Mesenchymal stem cell (in vitro differentiated cells and primary cell): ENCODE measurements around the gene UGGT2.
"Not testable (repeated sequence)": the region's sequence is repeated elsewhere in the genome, so short reads cannot be mapped to it uniquely, and the experiment has no call there.

Source experiments
- DNase-seq: peaks from one replicate; pipeline ENCODE4 v3.0.0-alpha.2; 2013
- H2AFZ ChIP-seq: one replicate; pipeline ENCODE4 v1.6.1; 2013; ENCODE audit warnings: low read depth, mild to moderate bottlenecking, control low read depth, inconsistent platforms, low read length, moderate library complexity
- H2AK5ac ChIP-seq: 2 replicates; pipeline ENCODE4 v1.6.1; 2013; ENCODE audit warnings: low read length, moderate library complexity, mild to moderate bottlenecking, inconsistent platforms; ENCODE audit not compliant: severe bottlenecking
- H2BK120ac ChIP-seq: one replicate; pipeline ENCODE4 v1.6.1; 2013; ENCODE audit warnings: low read depth, mild to moderate bottlenecking, inconsistent platforms, low read length, moderate library complexity
- H2BK12ac ChIP-seq, 2 experiments: one replicate each; pipeline ENCODE4 v1.6.1; 2013; ENCODE audit warnings: inconsistent platforms in 2 of 2, low read length in 2 of 2, mild to moderate bottlenecking in 2 of 2, moderate library complexity in 2 of 2, control low read depth in 1 of 2
- H2BK15ac ChIP-seq: one replicate; pipeline ENCODE4 v1.6.1; 2013; ENCODE audit warnings: mild to moderate bottlenecking, low read depth, inconsistent platforms; ENCODE audit not compliant: poor library complexity, severe bottlenecking
- H2BK5ac ChIP-seq: 2 replicates; pipeline ENCODE4 v1.6.1; 2013; ENCODE audit warnings: low read depth, mild to moderate bottlenecking, low read length, control low read depth, inconsistent platforms; ENCODE audit not compliant: poor library complexity, severe bottlenecking
- H3K14ac ChIP-seq, 2 experiments: one replicate each; pipeline ENCODE4 v1.6.1; 2013; ENCODE audit warnings: inconsistent platforms in 2 of 2, low read length in 2 of 2, control low read depth in 1 of 2, mild to moderate bottlenecking in 1 of 2, moderate library complexity in 1 of 2
- H3K18ac ChIP-seq, 2 experiments: one replicate each; pipeline ENCODE4 v1.6.1; 2013; ENCODE audit warnings: inconsistent platforms in 2 of 2, low read length in 2 of 2, control low read depth in 1 of 2, low read depth in 1 of 2, mild to moderate bottlenecking in 1 of 2
- H3K23ac ChIP-seq, 2 experiments: one replicate each; pipeline ENCODE4 v1.6.1; 2013; ENCODE audit warnings: inconsistent platforms in 2 of 2, low read length in 2 of 2, mild to moderate bottlenecking in 2 of 2, moderate library complexity in 2 of 2, control low read depth in 1 of 2
- H3K27ac ChIP-seq: 2 replicates; pipeline ENCODE4 v1.5.1; 2013; ENCODE audit warnings: mild to moderate bottlenecking, moderate library complexity, low read length, control low read depth, inconsistent platforms; ENCODE audit not compliant: poor library complexity, severe bottlenecking
- H3K27me3 ChIP-seq, 2 experiments: 2 replicates each; pipeline versions ENCODE4 v1.6.1 to v1.7.0; 2013; ENCODE audit warnings: low read length in 2 of 2, mild to moderate bottlenecking in 2 of 2, moderate library complexity in 2 of 2, control low read depth in 1 of 2, inconsistent platforms in 1 of 2; ENCODE audit not compliant: control insufficient read depth in 1 of 2, insufficient read depth in 1 of 2
- H3K36me3 ChIP-seq, 2 experiments: 2 replicates each; pipeline versions ENCODE4 v1.6.1 to v1.7.0; 2013; ENCODE audit warnings: low read length in 2 of 2, control low read depth in 1 of 2, inconsistent platforms in 1 of 2, low read depth in 1 of 2, mild to moderate bottlenecking in 1 of 2; ENCODE audit not compliant: insufficient read depth in 2 of 2, control insufficient read depth in 1 of 2
- H3K4ac ChIP-seq, 2 experiments: one replicate each; pipeline ENCODE4 v1.6.1; 2013; ENCODE audit warnings: inconsistent platforms in 2 of 2, low read length in 2 of 2, mild to moderate bottlenecking in 2 of 2, moderate library complexity in 2 of 2, control low read depth in 1 of 2, low read depth in 1 of 2
- H3K4me1 ChIP-seq: 2 replicates; pipeline ENCODE4 v1.6.1; 2013; ENCODE audit warnings: low read depth, low read length, control low read depth; ENCODE audit not compliant: control insufficient read depth, insufficient read depth
- H3K4me2 ChIP-seq: 2 replicates; pipeline ENCODE4 v1.6.1; 2013; ENCODE audit warnings: low read length, mild to moderate bottlenecking, inconsistent platforms; ENCODE audit not compliant: poor library complexity, severe bottlenecking
- H3K4me3 ChIP-seq, 2 experiments: 2 replicates each; pipeline versions ENCODE4 v1.5.1 to v1.7.0; 2013; ENCODE audit warnings: low read length in 2 of 2, mild to moderate bottlenecking in 2 of 2, control low read depth in 1 of 2, low read depth in 1 of 2; ENCODE audit not compliant: insufficient read depth in 1 of 2
- H3K79me1 ChIP-seq: replicated peaks from 2 replicates; pipeline ENCODE4 v1.6.1; 2013; ENCODE audit warnings: mild to moderate bottlenecking, control low read depth, low read length, inconsistent platforms; ENCODE audit not compliant: poor library complexity, severe bottlenecking
- H3K9ac ChIP-seq: 2 replicates; pipeline ENCODE4 v1.7.0; 2013; ENCODE audit warnings: mild to moderate bottlenecking, low read length, moderate library complexity
- H3K9me3 ChIP-seq: 2 replicates; pipeline ENCODE4 v1.7.0; 2013; ENCODE audit warnings: mild to moderate bottlenecking, low read length; ENCODE audit not compliant: control insufficient read depth
- H4K8ac ChIP-seq: one replicate; pipeline ENCODE4 v1.6.1; 2013; ENCODE audit warnings: inconsistent platforms, mild to moderate bottlenecking, low read length, moderate library complexity
- H4K91ac ChIP-seq: one replicate; pipeline ENCODE4 v1.6.1; 2013; ENCODE audit warnings: mild to moderate bottlenecking, low read length, inconsistent platforms
- WGBS: methylation state at CpG from one replicate; pipeline ENCODE4 v1.1.7; 2013; ENCODE audit warnings: mixed read lengths; 5-methylcytosine and 5-hydroxymethylcytosine counted together

The UGGT2 gene

DNA sequence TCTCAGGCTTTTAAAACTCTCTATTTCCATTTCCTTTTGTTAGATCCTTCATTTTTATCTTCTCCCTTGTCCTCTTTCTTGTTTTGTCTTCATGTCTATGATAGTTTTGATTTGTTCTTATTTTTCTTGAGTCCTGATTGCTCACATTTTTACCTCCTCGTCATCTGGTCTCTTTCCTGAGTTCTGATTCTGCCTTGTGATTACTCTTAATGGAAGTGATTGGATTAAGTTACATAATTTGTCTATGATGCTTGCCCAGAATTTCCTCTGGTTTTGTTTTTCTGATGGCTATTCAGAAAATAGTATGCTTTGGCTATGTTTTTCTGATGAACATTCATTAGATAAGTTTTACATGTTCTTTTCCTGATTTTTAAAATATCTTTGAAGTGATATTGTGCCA is 273.7 kb downstream of the UGGT2 start:
- Histone ChIP-seq H3K14ac (no peak overlapping the region), H3K4me2 (no peak overlapping the region), H2BK15ac (no peak overlapping the region), H3K9ac (no peak overlapping the region), H3K27ac (no peak overlapping the region), H3K9me3 (no peaks in the 10 kb centered on the region), H3K36me3 (peaks cover 6 to 26% of the 10 kb centered on the region in 2 experiments), H3K4me1 (peaks cover 4% of the 10 kb centered on the region), H4K8ac (no peak overlapping the region), H2BK5ac (no peak overlapping the region), H3K27me3 (no peaks in the 10 kb centered on the region), H2BK120ac (no peak overlapping the region), H2AFZ (no peak overlapping the region), H3K23ac (no peak overlapping the region), H3K18ac (no peak overlapping the region), H3K79me1 (peaks cover 21% of the 10 kb centered on the region), H3K4me3 (no peak overlapping the region), H4K91ac (no peak overlapping the region), H2AK5ac (no peak overlapping the region), H2BK12ac (no peak overlapping the region), H3K4ac (no peak overlapping the region)
- WGBS: 100% methylated on average over 1 of the region's 1 CpG
- DNase-seq: no peak

- no peak overlapping the region for H2AK5ac ChIP-seq
- 99% methylated on average over 4 of the region's 4 CpGs for WGBS
- H2BK12ac ChIP-seq: no peak overlapping the region
These were observed 281.3 kb downstream of the UGGT2 start for GRCh38 chr13:95771905-95772304.

GRCh38 chr13:95763601-95764000 is 289.6 kb downstream of the UGGT2 start:
- Histone ChIP-seq H2BK120ac (no peak overlapping the region), H2BK15ac (no peak overlapping the region)
- WGBS: 77% methylated on average over 3 of the region's 4 CpGs

More at GRCh38 chr13:95771905-95772304, 281.3 kb downstream of the UGGT2 start:
- Histone ChIP-seq H3K27ac (no peak overlapping the region), H3K9ac (no peak overlapping the region), H3K79me1 (peaks cover 12% of the 10 kb centered on the region), H2BK15ac (no peak overlapping the region), H3K18ac (no peak overlapping the region), H3K27me3 (no peaks in the 10 kb centered on the region), H4K8ac (no peak overlapping the region), H3K4ac (no peak overlapping the region), H3K4me1 (no peaks in the 10 kb centered on the region), H3K36me3 (peaks cover 0 to 28% of the 10 kb centered on the region in 2 experiments), H3K9me3 (no peaks in the 10 kb centered on the region), H2AFZ (no peak overlapping the region), H3K14ac (no peak overlapping the region), H4K91ac (no peak overlapping the region), H3K23ac (no peak overlapping the region), H3K4me3 (no peak overlapping the region), H2BK5ac (no peak overlapping the region), H3K4me2 (no peak overlapping the region), H2BK120ac (no peak overlapping the region)
- no peak for DNase-seq

DNA sequence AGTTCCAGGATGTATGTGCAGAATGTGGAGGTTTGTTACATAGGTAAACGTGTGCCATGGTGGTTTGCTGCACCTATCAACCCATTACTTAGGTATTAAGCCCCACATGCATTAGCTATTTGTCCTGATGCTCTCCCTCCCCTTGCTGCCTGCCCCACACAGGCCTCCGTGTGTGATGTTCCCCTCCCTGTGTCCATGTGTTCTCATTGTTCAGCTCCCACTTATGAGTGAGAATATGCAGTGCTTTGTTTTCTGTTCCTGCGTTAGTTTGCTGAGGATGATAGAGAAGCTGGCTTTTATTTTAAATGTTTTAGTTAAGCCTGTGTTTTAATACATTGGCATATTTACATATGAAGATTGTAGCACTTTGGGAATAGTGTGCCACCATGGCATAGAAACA is 290.6 kb downstream of the UGGT2 start:
- H2BK5ac ChIP-seq, H2AFZ ChIP-seq, H3K4me3 ChIP-seq, H3K4ac ChIP-seq, H3K79me1 ChIP-seq, H2BK15ac ChIP-seq, H4K8ac ChIP-seq, H3K14ac ChIP-seq, DNase-seq, H3K27me3 ChIP-seq, H4K91ac ChIP-seq, H2BK12ac ChIP-seq, H3K18ac ChIP-seq, H3K4me2 ChIP-seq, H3K4me1 ChIP-seq, H3K23ac ChIP-seq, H3K27ac ChIP-seq, H3K9me3 ChIP-seq, H2BK120ac ChIP-seq, H2AK5ac ChIP-seq, H3K9ac ChIP-seq: not testable (repeated sequence)
- WGBS: 87% methylated on average over 3 of the region's 3 CpGs
- peaks cover 0 to 64% of the 10 kb centered on the region in 2 experiments for H3K36me3 ChIP-seq

More at GRCh38 chr13:95763601-95764000, 289.6 kb downstream of the UGGT2 start:
- no peak overlapping the region for H3K4ac ChIP-seq
- no peaks in the 10 kb centered on the region for H3K4me1 ChIP-seq
- H2AK5ac ChIP-seq: no peak overlapping the region
- no peak overlapping the region for H3K18ac ChIP-seq
- no peak overlapping the region for H3K9ac ChIP-seq
- no peaks in the 10 kb centered on the region for H3K27me3 ChIP-seq
- peaks cover 0 to 67% of the 10 kb centered on the region in 2 experiments for H3K36me3 ChIP-seq
- H2BK12ac ChIP-seq: no peak overlapping the region
- H3K27ac ChIP-seq: no peak overlapping the region
- no peak overlapping the region for H3K23ac ChIP-seq
- H2AFZ ChIP-seq: no peak overlapping the region
- DNase-seq: no peak
- no peak overlapping the region for H2BK5ac ChIP-seq
- no peak overlapping the region for H3K4me2 ChIP-seq
- no peak overlapping the region for H4K91ac ChIP-seq
- no peak overlapping the region for H4K8ac ChIP-seq
- no peak overlapping the region for H3K4me3 ChIP-seq
- H3K9me3 ChIP-seq: no peaks in the 10 kb centered on the region
- H3K14ac ChIP-seq: no peak overlapping the region
- H3K79me1 ChIP-seq: peaks cover 6% of the 10 kb centered on the region
